A549 (cell line): Measurements from ENCODE around the gene PARP12. TPM values are rescaled to one million over a fixed set of nuclear protein-coding genes. Genes with fewer than 3 reads are reported as not detected.

Experiments
- ATAC-seq, 2 experiments: fragments of 200-7000 bp in 1 of 2; fragments of >200 bp in 1 of 2; cut with Nextera tagmentation in 1 of 2; cut with Tn5 transposase in 1 of 2; 3 replicates each; pipeline versions ENCODE4 v1.8.0 to v1.9.1; 2018 to 2020; ENCODE audit warnings: mild to moderate bottlenecking in 1 of 2, moderate library complexity in 1 of 2
- CTCF ChIA-PET: fragments of 300-600 bp; sonication (Branson Sonifier 250); formaldehyde crosslinking; extraction: SDS; loops from one replicate; lab custom pipeline; 2021; ENCODE audit warnings: antibody characterized with exemption, inconsistent platforms; lab: Yijun Ruan, JAX
- POLR2A ChIA-PET: fragments of 350-600 bp; formaldehyde crosslinking; extraction: SDS; loops from one replicate; lab custom pipeline; 2021; ENCODE audit warnings: antibody characterized with exemption, inconsistent platforms; lab: Yijun Ruan, JAX
- DNase-seq, 2 experiments: peaks; one replicate each; pipeline versions ENCODE4 v3.0.0 to v3.0.0-alpha.2; 2011 to 2016; ENCODE audit warnings: low read depth in 1 of 2, low spot score in 1 of 2
- FAIRE-seq: peaks from 2 replicates; lab custom pipeline; 2011; peaks lifted over from hg19 to GRCh38; lab: Jason Lieb, UNC
- H3K27ac ChIP-seq, 2 experiments: fragments of >200 bp; sonication (Bioruptor Twin); formaldehyde crosslinking; 3 replicates each; pipeline ENCODE4 v1.5.1; 2016 to 2017
- H3K4me1 ChIP-seq: fragments of >200 bp; sonication (Bioruptor Twin); formaldehyde crosslinking; 3 replicates; pipeline ENCODE4 v1.6.1; 2016
- H3K4me2 ChIP-seq: fragments of >200 bp; sonication (Bioruptor Twin); formaldehyde crosslinking; 3 replicates; pipeline ENCODE4 v1.6.1; 2016
- H3K4me3 ChIP-seq: fragments of >200 bp; sonication (Bioruptor Twin); formaldehyde crosslinking; 3 replicates; pipeline ENCODE4 v1.5.1; 2016
- H3K9me3 ChIP-seq: fragments of >200 bp; sonication (Bioruptor Twin); formaldehyde crosslinking; 3 replicates; pipeline ENCODE4 v1.6.1; 2016
- BCL3 ChIP-seq: fragments of >200 bp; sonication (Bioruptor Twin); formaldehyde crosslinking; IDR thresholded peaks from 3 replicates; pipeline ENCODE4 v1.6.1; 2016
- BHLHE40 ChIP-seq: IDR thresholded peaks from 2 replicates; pipeline ENCODE4 v1.6.1; 2012; ENCODE audit warnings: low read depth, low read length, inconsistent platforms
- CBX8 ChIP-seq: fragments of 200-600 bp; sonication (generic); IDR thresholded peaks from 2 replicates; pipeline ENCODE4 v1.6.1; 2016
- CHD4 ChIP-seq: fragments of 200-600 bp; sonication (generic); IDR thresholded peaks from 2 replicates; pipeline ENCODE4 v1.6.1; 2016; ENCODE audit warnings: antibody characterized with exemption, mild to moderate bottlenecking, borderline replicate concordance
- FOSL2 ChIP-seq, 2 experiments: fragments of 450-650 bp in 1 of 2; fragments of >200 bp in 1 of 2; sonication (Bioruptor Twin) in 1 of 2; formaldehyde crosslinking; IDR thresholded peaks; 2 replicates each; pipeline versions ENCODE4 v1.5.0 to v1.6.1; 2016 to 2020; ENCODE audit warnings: mild to moderate bottlenecking in 1 of 2, moderate library complexity in 1 of 2
- FOXS1 ChIP-seq: fragments of 250-450 bp; sonication (Bioruptor Pico); IDR thresholded peaks from 2 replicates; pipeline ENCODE4 v1.5.0; 2020; ENCODE audit warnings: mild to moderate bottlenecking, moderate library complexity
- GATA3 ChIP-seq: IDR thresholded peaks from 2 replicates; pipeline ENCODE4 v1.6.1; 2012; ENCODE audit warnings: borderline replicate concordance
- HDAC2 ChIP-seq: fragments of 200-600 bp; sonication (generic); IDR thresholded peaks from 2 replicates; pipeline ENCODE4 v1.6.1; 2016
- HOXB13 ChIP-seq: fragments of 250-450 bp; sonication (Bioruptor Pico); IDR thresholded peaks from 2 replicates; pipeline ENCODE4 v1.5.0; 2020; ENCODE audit warnings: low read depth, mild to moderate bottlenecking, moderate library complexity
- MAFK ChIP-seq: fragments of 450-650 bp; IDR thresholded peaks from 2 replicates; pipeline ENCODE4 v1.6.1; 2014; ENCODE audit not compliant: partially characterized antibody
- NR3C1 ChIP-seq: fragments of >200 bp; sonication (Bioruptor Twin); formaldehyde crosslinking; IDR thresholded peaks from 3 replicates; pipeline ENCODE4 v1.6.1; 2017
- PHF8 ChIP-seq: fragments of 200-600 bp; sonication (generic); IDR thresholded peaks from 2 replicates; pipeline ENCODE4 v1.6.1; 2016; ENCODE audit warnings: low read depth, mild to moderate bottlenecking, antibody characterized with exemption, moderate library complexity, borderline replicate concordance
- POLR2A ChIP-seq: IDR thresholded peaks from 2 replicates; pipeline ENCODE4 v1.6.1; 2012; ENCODE audit warnings: mild to moderate bottlenecking, low read length
- POLR2AphosphoS2 ChIP-seq: conservative IDR thresholded peaks from 2 replicates; pipeline ENCODE4 v1.6.1; 2012; ENCODE audit warnings: low read length, improper control_type of control experiment, inconsistent platforms
- RARB ChIP-seq: fragments of 250-450 bp; sonication (Bioruptor Pico); IDR thresholded peaks from 2 replicates; pipeline ENCODE4 v1.8.0; 2021; ENCODE audit warnings: mild to moderate bottlenecking, moderate library complexity
- RCOR1 ChIP-seq: fragments of 150-350 bp; IDR thresholded peaks from 2 replicates; pipeline ENCODE4 v1.6.1; 2014; ENCODE audit warnings: antibody characterized with exemption, low read length, low read depth
- SREBF2 ChIP-seq: fragments of 450-650 bp; IDR thresholded peaks from 2 replicates; pipeline ENCODE4 v1.6.1; 2014; ENCODE audit warnings: mild to moderate bottlenecking, moderate library complexity
- TFCP2L1 ChIP-seq: fragments of 250-450 bp; sonication (Bioruptor Pico); IDR thresholded peaks from 2 replicates; pipeline ENCODE4 v1.5.0; 2021; ENCODE audit warnings: mild to moderate bottlenecking
- TP53 ChIP-seq: fragments of 250-450 bp; sonication (Bioruptor Pico); IDR thresholded peaks from 2 replicates; pipeline ENCODE4 v1.5.0; 2021; ENCODE audit warnings: mild to moderate bottlenecking, moderate library complexity
- ZC3H11A ChIP-seq: fragments of 450-650 bp; IDR thresholded peaks from 2 replicates; pipeline ENCODE4 v1.6.1; 2014; ENCODE audit warnings: antibody characterized with exemption, mild to moderate bottlenecking
- ZFP36 ChIP-seq: fragments of 450-650 bp; IDR thresholded peaks from 2 replicates; pipeline ENCODE4 v1.6.1; 2014; ENCODE audit warnings: borderline replicate concordance; ENCODE audit not compliant: partially characterized antibody
- ZNF302 ChIP-seq: fragments of 250-450 bp; sonication (Bioruptor Pico); IDR thresholded peaks from 2 replicates; pipeline ENCODE4 v1.9.0; 2021; ENCODE audit warnings: inconsistent platforms, mild to moderate bottlenecking, moderate library complexity
- ZSCAN20 ChIP-seq: fragments of 250-450 bp; sonication (Bioruptor Pico); IDR thresholded peaks from 2 replicates; pipeline ENCODE4 v1.8.0; 2022; ENCODE audit warnings: mild to moderate bottlenecking, moderate library complexity
- WGBS: methylation state at CpG from one replicate; pipeline ENCODE4 v1.1.6; 2017; ENCODE audit errors: missing lambda C conversion rate; 5-methylcytosine and 5-hydroxymethylcytosine counted together
- polyA plus RNA-seq, 4 experiments: library from polyadenylated mRNA; depleted of rRNA in 3 of 4; stranded (reverse); fragments of >200 nt; fragmentation: RNase III in 1 of 4; extraction: RNeasy Plus Mini Kit Qiagen cat#74134 plus additional on column Dnase treatment in 1 of 4; gene quantifications; 2 replicates in 3 of 4; 3 replicates in 1 of 4; pipeline ENCODE4 v1.2.3, GENCODE V29; 2011 to 2017
- TF ChIP-seq, protein P1 (sequence below): IDR thresholded peaks from 2 replicates; pipeline ENCODE4 v1.6.1; 2012
- TF ChIP-seq, protein P2 (sequence below): fragments of 200-600 bp; sonication (generic); IDR thresholded peaks from 2 replicates; pipeline ENCODE4 v1.6.1; 2016; ENCODE audit warnings: antibody characterized with exemption, mild to moderate bottlenecking, moderate library complexity
- TF ChIP-seq, protein P3 (sequence below): fragments of 250-450 bp; sonication (Bioruptor Pico); IDR thresholded peaks from 2 replicates; pipeline ENCODE4 v1.5.0; 2021; ENCODE audit warnings: mild to moderate bottlenecking, moderate library complexity, borderline replicate concordance

The PARP12 gene
- polyA plus RNA-seq, 2 of the 4 experiments (the other 2 are of a cell fraction) = 10.0 to 16.0 TPM

DNA sequence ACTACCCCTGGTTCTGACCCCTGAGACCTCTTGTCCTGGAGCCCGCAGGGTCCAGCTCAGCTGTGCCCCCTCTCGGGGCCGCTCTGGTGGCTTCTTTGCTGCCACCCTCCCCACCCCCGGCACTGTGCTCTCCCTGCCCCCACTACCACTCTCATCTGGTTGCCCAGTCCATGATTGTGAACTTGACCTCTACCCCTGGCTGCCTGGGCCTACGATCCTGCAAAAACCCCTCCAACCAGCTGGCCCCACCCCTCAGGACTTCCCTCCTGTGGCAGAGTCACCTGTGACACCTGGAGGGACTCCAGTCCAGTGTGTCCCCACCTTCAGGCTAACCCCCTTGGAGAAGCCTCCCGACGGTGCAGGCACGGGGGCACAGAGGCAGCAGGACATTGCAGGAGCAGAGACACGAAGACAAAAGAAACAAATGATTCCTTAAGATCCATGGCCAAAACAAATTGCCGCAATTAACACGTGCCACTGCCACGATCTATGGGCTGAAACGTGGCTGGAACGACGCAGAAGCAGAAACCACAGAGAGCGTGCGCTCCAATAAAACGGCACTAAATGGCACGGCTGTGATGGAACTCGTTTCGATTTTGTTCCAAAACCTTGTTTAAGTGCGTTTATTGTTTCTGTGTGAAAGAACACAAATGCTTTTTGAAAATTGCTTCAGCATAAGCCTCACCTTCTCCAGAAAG is 72.0 kb downstream of the PARP12 start:
- CTCF ChIA-PET = interaction anchor here (1.6 to 1.8 kb wide), 3 partner anchors 11 to 345 kb away, joined by 6 to 10 read pairs (median 7); no protein-coding TSS in a partner anchor
- DNase-seq = no peak

GRCh38 chr7:139990142-139990535 is 72.6 kb downstream of the PARP12 start:
- CTCF ChIA-PET = interaction anchor here (0.9 to 1.8 kb wide), 4 partner anchors 12 to 345 kb away, joined by 3 to 10 read pairs (median 6); no protein-coding TSS in a partner anchor
- Histone ChIP-seq H3K4me2 (no peak overlapping the region), H3K4me1 (peaks cover 11% of the 10 kb centered on the region), H3K27ac (no peak overlapping the region), H3K4me3 (no peak overlapping the region), H3K9me3 (no peaks in the 10 kb centered on the region)
- FAIRE-seq (no peak), ATAC-seq (no peak), DNase-seq (no peak)
- POLR2A ChIA-PET = no interaction called here
- WGBS = 95% methylated on average over 10 of the region's 10 CpGs
- TF ChIP-seq RCOR1 (no peak), CHD4 (no peak), MAFK (no peak), POLR2AphosphoS2 (no peak), TP53 (no peak), ZSCAN20 (no peak), FOXS1 (CRISPR knock-in tag) (no peak), BCL3 (no peak), HOXB13 (no peak), NR3C1 (no peak), POLR2A (no peak), PHF8 (no peak), ZNF302 (CRISPR knock-in tag) (no peak), RARB (CRISPR knock-in tag) (no peak), TFCP2L1 (CRISPR knock-in tag) (no peak), CBX8 (no peak)
- TF ChIP-seq, protein P1, sequence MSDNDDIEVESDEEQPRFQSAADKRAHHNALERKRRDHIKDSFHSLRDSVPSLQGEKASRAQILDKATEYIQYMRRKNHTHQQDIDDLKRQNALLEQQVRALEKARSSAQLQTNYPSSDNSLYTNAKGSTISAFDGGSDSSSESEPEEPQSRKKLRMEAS = no peak
- TF ChIP-seq, protein P2, sequence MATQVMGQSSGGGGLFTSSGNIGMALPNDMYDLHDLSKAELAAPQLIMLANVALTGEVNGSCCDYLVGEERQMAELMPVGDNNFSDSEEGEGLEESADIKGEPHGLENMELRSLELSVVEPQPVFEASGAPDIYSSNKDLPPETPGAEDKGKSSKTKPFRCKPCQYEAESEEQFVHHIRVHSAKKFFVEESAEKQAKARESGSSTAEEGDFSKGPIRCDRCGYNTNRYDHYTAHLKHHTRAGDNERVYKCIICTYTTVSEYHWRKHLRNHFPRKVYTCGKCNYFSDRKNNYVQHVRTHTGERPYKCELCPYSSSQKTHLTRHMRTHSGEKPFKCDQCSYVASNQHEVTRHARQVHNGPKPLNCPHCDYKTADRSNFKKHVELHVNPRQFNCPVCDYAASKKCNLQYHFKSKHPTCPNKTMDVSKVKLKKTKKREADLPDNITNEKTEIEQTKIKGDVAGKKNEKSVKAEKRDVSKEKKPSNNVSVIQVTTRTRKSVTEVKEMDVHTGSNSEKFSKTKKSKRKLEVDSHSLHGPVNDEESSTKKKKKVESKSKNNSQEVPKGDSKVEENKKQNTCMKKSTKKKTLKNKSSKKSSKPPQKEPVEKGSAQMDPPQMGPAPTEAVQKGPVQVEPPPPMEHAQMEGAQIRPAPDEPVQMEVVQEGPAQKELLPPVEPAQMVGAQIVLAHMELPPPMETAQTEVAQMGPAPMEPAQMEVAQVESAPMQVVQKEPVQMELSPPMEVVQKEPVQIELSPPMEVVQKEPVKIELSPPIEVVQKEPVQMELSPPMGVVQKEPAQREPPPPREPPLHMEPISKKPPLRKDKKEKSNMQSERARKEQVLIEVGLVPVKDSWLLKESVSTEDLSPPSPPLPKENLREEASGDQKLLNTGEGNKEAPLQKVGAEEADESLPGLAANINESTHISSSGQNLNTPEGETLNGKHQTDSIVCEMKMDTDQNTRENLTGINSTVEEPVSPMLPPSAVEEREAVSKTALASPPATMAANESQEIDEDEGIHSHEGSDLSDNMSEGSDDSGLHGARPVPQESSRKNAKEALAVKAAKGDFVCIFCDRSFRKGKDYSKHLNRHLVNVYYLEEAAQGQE = no peak

More for the DNA sequence above, 72.0 kb downstream of the PARP12 start:
- peaks cover 16% of the 10 kb centered on the region for H3K4me1 ChIP-seq
- POLR2A ChIA-PET = no interaction called here
- H3K4me2 ChIP-seq = peak overlapping the region; percentile 32; the same call in 2 of the 3 replicates
- no peak overlapping the region for H3K27ac ChIP-seq
- ATAC-seq (no peak), FAIRE-seq (no peak)
- H3K4me3 ChIP-seq = no peak overlapping the region
- no peaks in the 10 kb centered on the region for H3K9me3 ChIP-seq
- WGBS = 93% methylated on average over 21 of the region's 22 CpGs
- TF ChIP-seq HDAC2 (no peak), FOSL2 (IDR thresholded peaks at IDR 0.05) (no peak), FOSL2 (CRISPR knock-in tag; IDR thresholded peaks at IDR 0.05) (no peak), CBX8 (no peak), GATA3 (no peak), MAFK (no peak), POLR2AphosphoS2 (no peak), NR3C1 (no peak), SREBF2 (no peak), ZC3H11A (no peak), BHLHE40 (no peak), ZSCAN20 (no peak), ZFP36 (no peak)
- TF ChIP-seq, protein P3, sequence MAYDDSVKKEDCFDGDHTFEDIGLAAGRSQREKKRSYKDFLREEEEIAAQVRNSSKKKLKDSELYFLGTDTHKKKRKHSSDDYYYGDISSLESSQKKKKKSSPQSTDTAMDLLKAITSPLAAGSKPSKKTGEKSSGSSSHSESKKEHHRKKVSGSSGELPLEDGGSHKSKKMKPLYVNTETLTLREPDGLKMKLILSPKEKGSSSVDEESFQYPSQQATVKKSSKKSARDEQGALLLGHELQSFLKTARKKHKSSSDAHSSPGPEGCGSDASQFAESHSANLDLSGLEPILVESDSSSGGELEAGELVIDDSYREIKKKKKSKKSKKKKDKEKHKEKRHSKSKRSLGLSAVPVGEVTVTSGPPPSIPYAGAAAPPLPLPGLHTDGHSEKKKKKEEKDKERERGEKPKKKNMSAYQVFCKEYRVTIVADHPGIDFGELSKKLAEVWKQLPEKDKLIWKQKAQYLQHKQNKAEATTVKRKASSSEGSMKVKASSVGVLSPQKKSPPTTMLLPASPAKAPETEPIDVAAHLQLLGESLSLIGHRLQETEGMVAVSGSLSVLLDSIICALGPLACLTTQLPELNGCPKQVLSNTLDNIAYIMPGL (CRISPR knock-in tag) = no peak
- TF ChIP-seq, protein P2 = no peak
